HK-2 (cell line): ENCODE data around the gene LAD1.

Experiments
- DNase-seq: peaks from one replicate; pipeline ENCODE4 v3.0.0-alpha.2; 2018; ENCODE audit not compliant: unreplicated experiment

LAD1 gene

GRCh38 chr1:201364808-201365105 lies 34.4 kb downstream of the LAD1 start:
- DNase-seq: no peak

- DNase-seq: no peak
These were observed 35.7 kb downstream of the LAD1 start for GRCh38 chr1:201363467-201363866.

DNA sequence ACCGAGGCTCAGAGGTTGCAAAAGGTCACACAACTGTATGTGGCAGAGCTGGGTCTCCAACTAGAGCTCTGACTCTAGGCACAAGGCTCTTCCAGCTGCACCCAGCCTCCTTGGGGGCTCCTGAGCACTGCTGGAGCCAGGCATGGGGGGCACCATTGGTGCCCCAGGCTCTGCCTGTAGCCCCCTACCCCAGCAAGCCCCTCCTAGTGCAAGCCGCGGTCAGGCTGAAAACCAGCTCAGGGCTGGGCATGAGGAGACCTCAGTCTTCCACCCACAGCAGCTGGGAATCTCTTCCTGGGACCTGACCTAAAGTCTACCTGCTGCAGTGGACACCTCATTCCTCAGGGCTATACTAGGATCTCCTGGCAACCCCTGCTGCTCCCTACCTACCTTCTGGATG lies 36.2 kb downstream of the LAD1 start:
- DNase-seq: no peak

GRCh38 chr1:201361652-201362504 lies 37.2 kb downstream of the LAD1 start:
- peak; percentile 57 for DNase-seq

DNA sequence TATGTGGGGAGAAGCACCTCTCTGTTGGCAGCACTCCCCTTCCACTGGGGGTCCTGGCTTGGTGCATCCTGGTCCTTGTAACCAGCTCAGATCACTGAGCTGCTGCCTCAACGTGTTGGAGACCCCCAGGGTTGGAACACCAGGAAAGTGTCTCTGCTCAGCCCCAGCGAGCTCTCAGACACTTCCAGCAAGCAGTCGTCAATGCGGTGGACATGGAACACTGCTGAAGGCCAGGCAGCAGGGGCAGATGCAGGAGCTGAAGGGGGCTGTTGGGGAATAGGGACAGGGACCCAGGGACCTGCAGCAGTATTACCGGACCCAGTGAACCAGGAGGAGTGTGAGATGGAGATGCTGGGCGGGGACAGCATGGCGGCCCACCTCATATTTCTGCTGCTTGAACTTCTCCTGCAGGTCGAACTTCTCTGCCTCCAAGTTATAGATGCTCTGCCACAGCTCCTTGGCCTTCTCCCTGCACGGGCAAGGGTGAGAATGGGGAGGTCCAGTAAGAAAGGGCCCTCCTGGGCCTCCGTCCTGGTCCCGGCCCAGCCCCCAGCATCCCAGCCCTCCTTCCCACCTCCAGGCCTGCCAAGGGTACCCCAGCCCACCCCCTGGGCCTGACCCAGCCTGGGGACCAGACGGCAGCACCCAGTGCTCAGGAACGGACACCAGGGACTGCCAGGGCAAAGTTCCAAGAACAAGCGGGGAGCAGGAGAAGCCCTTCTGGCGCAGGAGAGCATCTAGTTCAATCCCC lies 38.0 kb downstream of the LAD1 start:
- DNase-seq: no peak

DNA sequence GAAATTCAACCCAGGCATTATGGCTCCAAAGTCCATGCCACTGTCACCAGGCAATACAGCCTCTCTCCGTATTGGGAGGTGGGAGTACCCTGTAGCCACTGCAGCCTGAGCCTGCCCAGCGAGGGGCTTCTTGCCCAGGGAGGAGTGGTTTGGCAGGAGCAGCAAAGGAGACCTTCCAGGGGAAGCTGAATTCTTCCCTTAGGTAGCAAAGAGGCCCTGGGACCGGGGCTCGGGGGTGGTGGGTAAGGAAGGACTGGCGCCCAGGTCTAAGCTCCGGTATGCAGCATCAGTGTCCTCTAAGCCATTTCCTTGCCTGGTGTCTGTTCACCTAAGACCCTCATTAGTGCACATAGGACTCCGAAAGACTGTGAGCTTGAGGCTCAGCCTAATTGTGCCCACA lies 38.6 kb downstream of the LAD1 start:
- no peak for DNase-seq

DNA sequence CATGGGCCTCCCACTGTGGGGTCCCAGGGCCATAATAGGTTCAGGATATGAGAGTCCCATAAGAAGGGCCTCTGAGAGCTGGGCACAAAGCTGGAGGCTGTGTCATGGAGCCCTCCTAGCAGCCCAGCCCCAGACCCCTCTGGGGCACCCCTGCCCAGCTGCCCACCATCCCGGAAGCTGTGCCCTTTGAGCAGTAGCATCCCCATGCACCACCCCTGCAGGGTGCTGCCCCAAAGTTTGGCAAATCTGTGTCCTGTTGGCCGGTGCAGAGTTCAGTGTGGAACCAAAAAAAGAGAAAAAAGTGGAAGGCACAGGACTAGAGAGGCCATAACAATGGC lies 39.3 kb downstream of the LAD1 start:
- DNase-seq: no peak

- DNase-seq: no peak
These were observed 39.9 kb downstream of the LAD1 start for GRCh38 chr1:201359031-201359872.

DNA sequence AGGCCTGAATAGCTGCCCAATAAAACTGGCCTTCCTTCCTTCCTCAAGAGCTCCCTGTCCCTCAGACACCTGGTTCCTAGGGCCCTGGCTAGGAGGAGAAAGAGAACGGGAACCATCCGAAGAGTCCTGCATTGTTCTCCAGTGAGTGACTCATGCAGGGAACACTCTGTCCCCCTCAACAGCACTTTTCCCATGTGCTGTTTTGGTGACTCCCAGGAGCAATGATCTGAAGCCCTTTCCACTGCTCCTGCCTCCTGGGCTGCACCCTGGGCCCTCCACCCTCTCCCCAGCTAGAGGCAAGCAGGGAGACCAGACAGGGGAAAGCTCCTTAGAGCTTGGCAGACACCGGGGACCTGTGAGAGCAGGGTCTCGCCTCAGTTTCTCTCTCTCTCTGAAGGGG lies 40.5 kb downstream of the LAD1 start:
- no peak for DNase-seq

GRCh38 chr1:201357636-201358348 lies 41.3 kb downstream of the LAD1 start:
- DNase-seq: no peak

DNA sequence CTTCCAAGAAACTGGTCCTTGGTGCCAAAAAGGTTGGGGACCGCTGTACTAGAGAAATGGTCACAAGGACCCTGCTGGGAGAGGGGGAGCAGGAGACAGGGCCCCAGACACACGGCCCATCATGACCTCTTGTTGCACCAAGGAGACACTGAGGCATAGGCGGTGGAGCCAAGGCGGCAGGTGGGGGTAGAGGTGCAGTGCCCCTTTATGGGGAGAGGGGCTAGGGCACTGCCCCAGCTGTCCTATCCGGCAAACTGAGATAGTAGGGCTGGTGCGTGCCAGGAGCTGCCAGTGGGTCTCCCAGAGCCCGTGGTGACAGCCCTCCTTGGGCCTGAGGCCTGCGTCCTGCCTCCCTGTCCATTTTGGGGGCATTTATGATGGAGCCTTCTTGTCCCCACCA lies 41.9 kb downstream of the LAD1 start:
- DNase-seq: no peak

- no peak for DNase-seq
These were observed 42.4 kb downstream of the LAD1 start for GRCh38 chr1:201356701-201357100.

GRCh38 chr1:201356236-201356635 lies 42.9 kb downstream of the LAD1 start:
- DNase-seq: no peak

DNA sequence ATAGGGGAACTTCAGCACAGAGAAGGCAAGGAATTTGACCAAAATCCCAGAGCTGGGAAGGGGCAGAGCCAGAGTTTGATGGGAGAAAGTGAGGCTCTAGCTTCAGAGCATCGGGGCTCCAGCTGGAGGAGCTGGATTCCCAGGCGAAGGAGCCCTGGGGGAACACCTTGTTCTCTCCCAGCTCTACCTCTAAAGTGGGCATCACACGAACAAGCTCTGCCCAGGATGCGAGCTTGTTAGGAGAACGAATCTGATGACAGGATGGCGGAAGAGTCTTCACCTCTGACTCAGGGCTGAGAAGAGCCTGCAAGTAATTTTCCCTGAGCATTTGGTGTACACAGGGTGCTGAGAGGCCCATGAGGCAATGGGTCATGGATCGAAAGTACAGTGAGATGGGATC lies 43.7 kb downstream of the LAD1 start:
- DNase-seq: no peak

- DNase-seq: no peak
These were observed 44.2 kb downstream of the LAD1 start for GRCh38 chr1:201354901-201355295.

DNA sequence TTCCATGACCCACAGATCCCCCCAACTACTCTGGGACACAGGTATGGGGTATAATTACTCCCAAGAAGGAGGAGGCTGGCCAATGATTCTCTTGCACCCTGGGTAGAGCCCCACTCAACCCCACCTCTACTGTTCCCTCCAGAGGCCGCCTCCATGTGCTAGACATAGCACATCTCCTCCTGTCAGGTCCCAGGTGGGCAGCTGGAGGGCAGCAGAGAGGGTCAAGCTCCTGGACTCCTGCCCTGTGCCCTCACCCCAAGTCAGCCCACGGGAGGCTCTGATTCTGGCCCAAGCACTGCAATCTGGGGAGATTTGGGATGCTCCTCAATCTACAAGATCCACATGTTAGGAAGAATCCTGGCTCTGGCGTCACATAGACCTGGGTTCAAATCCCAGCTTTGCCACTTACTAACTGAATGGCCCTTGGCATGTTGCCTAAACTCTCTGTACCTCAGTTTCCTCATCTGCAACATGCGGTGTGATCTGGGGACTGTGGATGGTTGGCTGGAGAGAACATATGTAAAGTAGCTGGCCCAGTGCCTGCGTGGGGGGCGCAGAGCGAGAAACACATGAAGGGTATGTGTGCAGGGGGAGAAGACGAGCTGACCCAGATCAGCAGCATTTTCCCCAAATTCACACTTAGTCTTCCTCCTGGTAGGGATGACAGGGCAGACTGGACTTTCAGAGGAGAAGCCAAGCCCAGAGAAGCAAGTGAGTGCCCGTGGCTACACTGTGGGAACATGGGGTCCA lies 44.8 kb downstream of the LAD1 start:
- DNase-seq: no peak

GRCh38 chr1:201353186-201353940 lies 45.8 kb downstream of the LAD1 start:
- DNase-seq: no peak

DNA sequence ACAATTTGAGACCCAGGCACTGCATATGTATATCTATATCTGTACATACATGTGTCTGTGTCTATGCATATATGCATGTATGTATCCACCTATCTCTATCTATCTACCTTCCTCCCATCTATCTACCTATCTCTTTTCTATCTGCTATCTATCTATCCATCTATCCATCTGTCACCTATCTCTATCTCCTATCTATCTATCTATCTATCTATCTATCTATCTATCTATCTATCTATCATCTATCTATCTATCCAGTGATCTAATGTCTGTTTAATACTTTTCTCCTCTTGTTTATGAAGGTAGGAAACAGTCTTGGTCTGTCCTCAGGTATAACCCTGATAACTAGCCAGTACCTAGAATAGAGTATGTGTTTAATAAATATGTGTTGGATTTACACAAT lies 47.5 kb downstream of the LAD1 start:
- DNase-seq: no peak

DNA sequence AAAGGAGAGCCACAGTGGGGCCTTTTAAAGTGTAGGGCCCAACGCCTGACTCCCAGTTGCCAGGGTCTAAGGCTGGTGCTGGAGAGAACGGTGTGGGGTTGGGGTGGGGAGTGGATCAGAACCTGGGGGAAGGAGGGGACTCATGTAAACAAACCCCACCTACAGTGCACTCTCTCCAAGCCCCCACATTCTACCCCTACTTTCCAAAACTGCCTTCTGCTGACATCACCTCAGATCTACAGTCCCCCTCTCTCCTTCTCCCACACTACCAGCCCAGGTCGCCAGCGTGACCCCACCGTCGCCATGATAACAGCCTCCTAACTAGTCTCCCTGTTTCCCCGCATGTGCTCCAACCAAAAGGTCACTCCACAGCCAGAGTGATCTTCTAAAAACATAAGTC lies 48.2 kb downstream of the LAD1 start:
- DNase-seq: no peak

DNA sequence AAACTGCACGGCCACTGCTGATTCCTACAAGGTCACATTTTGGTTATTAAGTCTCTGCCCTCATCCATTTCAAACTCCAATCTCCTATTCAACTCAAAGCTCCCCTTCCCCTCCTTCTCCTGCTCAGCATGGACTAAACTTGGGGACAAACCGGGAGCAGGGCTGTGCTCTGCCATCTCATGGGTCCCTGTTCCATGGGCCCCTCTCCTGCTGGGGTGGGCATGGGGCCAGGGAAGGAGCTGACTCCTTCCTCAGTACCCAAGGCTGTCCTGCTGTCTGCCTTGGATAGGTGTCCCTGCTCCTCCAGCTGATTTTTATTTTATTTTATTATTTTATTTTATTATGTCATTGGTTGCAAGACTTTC lies 48.8 kb downstream of the LAD1 start:
- DNase-seq: no peak

GRCh38 chr1:201349092-201349491 lies 50.0 kb downstream of the LAD1 start:
- no peak for DNase-seq
